Panc1 (cell line): ENCODE measurements around the gene CCDC73. TPM values are rescaled to one million over a fixed set of nuclear protein-coding genes. Genes with fewer than 3 reads are reported as not detected.
"Not testable (repeated sequence)": the region's sequence is repeated elsewhere in the genome, so short reads cannot be mapped to it uniquely, and the experiment has no call there.

ENCODE experiments used
- ATAC-seq: fragments of 200-7000 bp; cut with Tn5 transposase; 2 replicates; pipeline ENCODE4 v1.9.1; 2020; ENCODE audit warnings: mild to moderate bottlenecking, moderate library complexity
- BruUV-seq: library from RNA; stranded (reverse); fragments of 400-500 nt; replicated peaks from 2 replicates; lab custom pipeline; 2021; lab: Mats Ljungman, UMichigan
- CTCF ChIA-PET: fragments of 300-600 bp; sonication (Branson Sonifier 250); formaldehyde crosslinking; loops from one replicate; lab custom pipeline; 2022; ENCODE audit warnings: antibody characterized with exemption; lab: Charles Lee
- POLR2A ChIA-PET: fragments of 300-600 bp; sonication (Branson Sonifier 250); formaldehyde crosslinking; loops from one replicate; lab custom pipeline; 2022; ENCODE audit warnings: antibody characterized with exemption; lab: Charles Lee
- DNase-seq: peaks from one replicate; pipeline ENCODE4 v3.0.0-alpha.2; 2010; ENCODE audit warnings: low read depth, low spot score
- H3K27ac ChIP-seq: 2 replicates; pipeline ENCODE4 v1.5.1; 2011; ENCODE audit warnings: mild to moderate bottlenecking, low read length, inconsistent platforms
- H3K27me3 ChIP-seq: fragments of 200-500 bp; sonication (Bioruptor generic); 2 replicates; pipeline ENCODE4 v1.6.0; 2014; ENCODE audit warnings: low read length, inconsistent platforms; ENCODE audit not compliant: control insufficient read depth, insufficient read depth
- H3K36me3 ChIP-seq: fragments of 200-500 bp; sonication (Bioruptor generic); 2 replicates; pipeline ENCODE4 v1.5.1; 2014; ENCODE audit warnings: inconsistent platforms, mild to moderate bottlenecking, low read length, moderate library complexity; ENCODE audit not compliant: control insufficient read depth, insufficient read depth
- H3K4me1 ChIP-seq: 2 replicates; pipeline ENCODE4 v1.5.1; 2011; ENCODE audit warnings: inconsistent platforms, mild to moderate bottlenecking, low read length, moderate library complexity; ENCODE audit not compliant: control insufficient read depth, insufficient read depth
- H3K4me3 ChIP-seq, 2 experiments: 2 replicates each; pipeline ENCODE4 v1.5.1; 2011 to 2012; ENCODE audit warnings: low read depth in 2 of 2, low read length in 2 of 2, mild to moderate bottlenecking in 2 of 2, inconsistent platforms in 1 of 2, moderate library complexity in 1 of 2
- H3K9me3 ChIP-seq: fragments of 200-500 bp; sonication (Bioruptor generic); 2 replicates; pipeline ENCODE4 v1.5.1; 2014; ENCODE audit warnings: low read depth, mild to moderate bottlenecking, inconsistent platforms, low read length, moderate library complexity; ENCODE audit not compliant: control insufficient read depth, insufficient read depth
- CTCF ChIP-seq: fragments of 450-650 bp; IDR thresholded peaks from 2 replicates; pipeline ENCODE4 v1.5.1; 2017; ENCODE audit warnings: mild to moderate bottlenecking
- POLR2AphosphoS5 ChIP-seq: IDR thresholded peaks from 2 replicates; pipeline ENCODE4 v1.6.1; 2012; ENCODE audit warnings: mild to moderate bottlenecking, low read depth, low read length, moderate library complexity
- REST ChIP-seq, 2 experiments: IDR thresholded peaks; 2 replicates each; pipeline ENCODE4 v1.6.1; 2011 to 2012; ENCODE audit warnings: low read depth in 2 of 2, control low read depth in 1 of 2, low read length in 1 of 2, mild to moderate bottlenecking in 1 of 2, moderate library complexity in 1 of 2; ENCODE audit not compliant: insufficient read depth in 1 of 2
- SIN3A ChIP-seq: IDR thresholded peaks from 2 replicates; pipeline ENCODE4 v1.6.1; 2012; ENCODE audit warnings: low read depth, mild to moderate bottlenecking, low read length, moderate library complexity, borderline replicate concordance; ENCODE audit not compliant: insufficient read depth
- TCF7L2 ChIP-seq: IDR thresholded peaks from 2 replicates; pipeline ENCODE4 v1.6.1; 2011; ENCODE audit warnings: mild to moderate bottlenecking, low read depth, low read length, inconsistent platforms
- in situ Hi-C: cut with HindIII; loops from 2 replicates; pipeline ENCODE4 v1.10.0; 2016; ENCODE audit warnings: low sequenced_read_pairs, low pct_unique_long_range_greater_than_20kb
- intact Hi-C: fragments of 100-400 bp; cut with micrococcal nuclease; formaldehyde crosslinking; loops from one replicate; pipeline ENCODE4 v1.10.0; 2022; ENCODE audit not compliant: unreplicated experiment
- total RNA-seq: library from RNA; stranded (reverse); gene quantifications from one replicate; pipeline ENCODE4 v1.2.1, GENCODE V29; 2021; ENCODE audit not compliant: unreplicated experiment

Gene CCDC73
- total RNA-seq, 1 experiment from 2014 or later, result not detected

- intact Hi-C loops, result no loop called here
- CTCF ChIA-PET, result no interaction called here
- no peaks in the 10 kb centered on the region for H3K27me3 ChIP-seq
- no peak for ATAC-seq
- no peaks in the 10 kb centered on the region; the same call in none of the 2 replicates for H3K4me1 ChIP-seq
- BruUV-seq, result no TSS peak
- no peak overlapping the region for H3K27ac ChIP-seq
- POLR2A ChIA-PET, result no interaction called here
- H3K36me3 ChIP-seq, result peaks cover 78% of the 10 kb centered on the region
- in situ Hi-C loops, result no loop called here
- H3K4me3 ChIP-seq, result no peak overlapping the region
- H3K9me3 ChIP-seq, result no peaks in the 10 kb centered on the region
- no peak for TF ChIP-seq SIN3A
- TF ChIP-seq TCF7L2, result no peak
- TF ChIP-seq CTCF, result no peak
- TF ChIP-seq POLR2AphosphoS5, result no peak
- TF ChIP-seq REST (IDR thresholded peaks at IDR 0.05; ENCODE audit: insufficient read depth in 1 of 2, low read depth in 2 of 2, low read length in 1 of 2), result no peak
- DNase-seq, result no peak
These were observed 196.5 kb downstream of the CCDC73 start for GRCh38 chr11:32597921-32598320.

- H3K9me3 ChIP-seq, H3K27me3 ChIP-seq, H3K4me1 ChIP-seq, in situ Hi-C loops, intact Hi-C loops, CTCF ChIA-PET, H3K4me3 ChIP-seq, BruUV-seq, H3K27ac ChIP-seq, POLR2A ChIA-PET, DNase-seq, ATAC-seq: not testable (repeated sequence)
- H3K36me3 ChIP-seq, result peaks cover 78% of the 10 kb centered on the region
These were observed 198.3 kb downstream of the CCDC73 start for GRCh38 chr11:32596114-32596513.

- ATAC-seq (no peak), DNase-seq (no peak)
- Histone ChIP-seq H3K4me3 (no peak overlapping the region), H3K9me3 (no peaks in the 10 kb centered on the region), H3K27me3 (no peaks in the 10 kb centered on the region), H3K27ac (no peak overlapping the region), H3K4me1 (no peaks in the 10 kb centered on the region; the same call in 1 of the 2 replicates), H3K36me3 (peaks cover 71% of the 10 kb centered on the region)
- ChIA-PET CTCF (no interaction called here), POLR2A (interaction anchor here (0.7 kb wide), 2 partner anchors 12 to 228 kb away, joined by 5 read pairs; no protein-coding TSS in a partner anchor)
- intact Hi-C loops (no loop called here), in situ Hi-C loops (no loop called here)
- no TSS peak for BruUV-seq
- TF ChIP-seq POLR2AphosphoS5 (no peak), TCF7L2 (no peak), REST (IDR thresholded peaks at IDR 0.05; ENCODE audit: insufficient read depth in 1 of 2, low read depth in 2 of 2, low read length in 1 of 2) (no peak), SIN3A (no peak), CTCF (no peak)
These were observed 200.2 kb downstream of the CCDC73 start for GRCh38 chr11:32594272-32594671.
